GM12874 (cell line): ENCODE measurements around the gene NPM1.

Experiments
- CTCF ChIP-seq: IDR thresholded peaks from 2 replicates; pipeline ENCODE4 v1.5.1; 2011; ENCODE audit warnings: low read depth, mild to moderate bottlenecking, control low read depth, low read length, moderate library complexity; ENCODE audit not compliant: insufficient read depth

Gene NPM1

GRCh38 chr5:171415115-171415730, 27.6 kb downstream of the NPM1 start:
- TF ChIP-seq CTCF, result no peak

GRCh38 chr5:171416160-171417049, 28.8 kb downstream of the NPM1 start:
- TF ChIP-seq CTCF, result no peak

- peak; percentile 90 for TF ChIP-seq CTCF
Measured at GRCh38 chr5:171418316-171418981, 30.8 kb downstream of the NPM1 start.

GRCh38 chr5:171418982-171419687, 31.5 kb downstream of the NPM1 start, which contains the start of gene FGF18:
TSS of gene FGF18 (plus strand) at chr5:171419647. CDS start at chr5:171420200, 553 bp downstream.
- no peak for TF ChIP-seq CTCF

- TF ChIP-seq CTCF, result no peak
Measured at GRCh38 chr5:171419688-171420430, 32.2 kb downstream of the NPM1 start.

GRCh38 chr5:171420431-171421241, 33.0 kb downstream of the NPM1 start:
- no peak for TF ChIP-seq CTCF
